ENCODE measurements around the gene MLF1. TPM values are rescaled to one million over a fixed set of nuclear protein-coding genes. Genes with fewer than 3 reads are reported as not detected.

MLF1 gene
- total RNA-seq, 1 experiment from 2014 or later = 22.3 TPM

Other genes with a start within 250 kb of the MLF1 start
- gene GFM1, start 73.3 kb downstream of the MLF1 start, total RNA-seq (2021) = 38.9 to 44.5 TPM (median 43.2 TPM) in 3 replicates
- 3.8 to 4.6 TPM (median 4.4 TPM) in 3 replicates for gene LXN, start 101.5 kb downstream of the MLF1 start, total RNA-seq (2021)
- 0.16 to 1.4 TPM (median 0.35 TPM) in 3 replicates for gene RARRES1, start 161.3 kb downstream of the MLF1 start, total RNA-seq (2021)
- 6.6 to 8.2 TPM (median 6.7 TPM) in 3 replicates for gene MFSD1, start 230.9 kb downstream of the MLF1 start, total RNA-seq (2021)

All from WTC11 (cell line).